Large intestine (tissue), 3 donors: ENCODE data around the gene LRRC41. TPM values are rescaled to one million over a fixed set of nuclear protein-coding genes. Genes with fewer than 3 reads are reported as not detected.

ENCODE experiments used
- DNase-seq, 2 donors: peaks; one replicate each; pipeline versions ENCODE4 v3.0.0 to v3.0.0-alpha.2; 2013
- H3K27ac ChIP-seq: one replicate; pipeline ENCODE4 v1.5.1; 2013; ENCODE audit warnings: low read length
- H3K27me3 ChIP-seq: 2 replicates; pipeline ENCODE4 v1.6.1; 2013; ENCODE audit warnings: low read length; ENCODE audit not compliant: control insufficient read depth, insufficient read depth
- H3K36me3 ChIP-seq: 2 replicates; pipeline ENCODE4 v1.6.1; 2013; ENCODE audit warnings: low read length; ENCODE audit not compliant: control insufficient read depth, insufficient read depth
- H3K4me1 ChIP-seq: one replicate; pipeline ENCODE4 v1.6.1; 2013; ENCODE audit warnings: low read length; ENCODE audit not compliant: control insufficient read depth, insufficient read depth
- H3K4me3 ChIP-seq: one replicate; pipeline ENCODE4 v1.5.1; 2013; ENCODE audit warnings: low read length
- H3K9me3 ChIP-seq: one replicate; pipeline ENCODE4 v1.6.1; 2013; ENCODE audit warnings: mild to moderate bottlenecking, low read depth, low read length, moderate library complexity; ENCODE audit not compliant: control insufficient read depth
- WGBS: methylation state at CpG from one replicate; pipeline ENCODE4 v1.1.5; 2013; ENCODE audit warnings: low lambda C conversion rate; ENCODE audit not compliant: insufficient coverage; 5-methylcytosine and 5-hydroxymethylcytosine counted together
- polyA plus RNA-seq: library from polyadenylated mRNA; unstranded; fragments of 120-200 nt; gene quantifications from one replicate; pipeline ENCODE4 v1.2.1, GENCODE V29; 2013

Gene LRRC41
- polyA plus RNA-seq, 1 donor: 68.4 TPM

GRCh38 chr1:46288485-46289133 is 14.8 kb downstream of the LRRC41 start:
- Histone ChIP-seq H3K36me3 (peaks cover 56% of the 10 kb centered on the region), H3K9me3 (no peaks in the 10 kb centered on the region), H3K4me3 (no peak overlapping the region), H3K27ac (no peak overlapping the region), H3K4me1 (no peaks in the 10 kb centered on the region), H3K27me3 (no peaks in the 10 kb centered on the region)
- DNase-seq: no peak
- 100% methylated on average over 1 of the region's 1 CpG for WGBS

GRCh38 chr1:46285730-46286477 is 17.5 kb downstream of the LRRC41 start:
- no CpG with 5 or more reads among the region's 27 CpGs for WGBS
- Histone ChIP-seq H3K27me3 (no peaks in the 10 kb centered on the region), H3K27ac (no peak overlapping the region), H3K36me3 (peaks cover 68% of the 10 kb centered on the region), H3K9me3 (no peaks in the 10 kb centered on the region), H3K4me3 (no peak overlapping the region), H3K4me1 (no peaks in the 10 kb centered on the region)
- DNase-seq: no peak

- Histone ChIP-seq H3K27ac (no peak overlapping the region), H3K36me3 (peaks cover 75% of the 10 kb centered on the region), H3K4me1 (no peaks in the 10 kb centered on the region), H3K4me3 (no peak overlapping the region), H3K27me3 (no peaks in the 10 kb centered on the region), H3K9me3 (no peaks in the 10 kb centered on the region)
- WGBS: no CpG with 5 or more reads among the region's 3 CpGs
- peak; percentile 18 to 46 for DNase-seq
Observed at GRCh38 chr1:46284597-46285564, 18.5 kb downstream of the LRRC41 start.

- no peak overlapping the region for H3K4me3 ChIP-seq
- no peak overlapping the region for H3K27ac ChIP-seq
- no peaks in the 10 kb centered on the region for H3K9me3 ChIP-seq
- H3K4me1 ChIP-seq: no peaks in the 10 kb centered on the region
- H3K27me3 ChIP-seq: no peaks in the 10 kb centered on the region
- peaks cover 79% of the 10 kb centered on the region for H3K36me3 ChIP-seq
- WGBS: no CpG with 5 or more reads among the region's 1 CpG
- DNase-seq: no peak
Observed at GRCh38 chr1:46284058-46284457, 19.4 kb downstream of the LRRC41 start.

- Histone ChIP-seq H3K36me3 (peaks cover 84% of the 10 kb centered on the region), H3K4me3 (no peak overlapping the region), H3K27me3 (no peaks in the 10 kb centered on the region), H3K9me3 (no peaks in the 10 kb centered on the region), H3K4me1 (no peaks in the 10 kb centered on the region), H3K27ac (no peak overlapping the region)
- WGBS: no CpG with 5 or more reads among the region's 14 CpGs
- no peak for DNase-seq
Observed at GRCh38 chr1:46281021-46281420, 22.4 kb downstream of the LRRC41 start.

- Histone ChIP-seq H3K9me3 (no peaks in the 10 kb centered on the region), H3K36me3 (peaks cover 75% of the 10 kb centered on the region), H3K4me3 (no peak overlapping the region), H3K27me3 (no peaks in the 10 kb centered on the region), H3K27ac (no peak overlapping the region), H3K4me1 (no peaks in the 10 kb centered on the region)
- DNase-seq: no peak
- no CpG with 5 or more reads among the region's 3 CpGs for WGBS
Observed at GRCh38 chr1:46280092-46280491, 23.3 kb downstream of the LRRC41 start.

GRCh38 chr1:46278807-46279206 is 24.6 kb downstream of the LRRC41 start:
- no peaks in the 10 kb centered on the region for H3K4me1 ChIP-seq
- no peak for DNase-seq
- H3K27ac ChIP-seq: no peak overlapping the region
- H3K9me3 ChIP-seq: no peaks in the 10 kb centered on the region
- H3K4me3 ChIP-seq: no peak overlapping the region
- no CpG with 5 or more reads among the region's 12 CpGs for WGBS
- peaks cover 70% of the 10 kb centered on the region for H3K36me3 ChIP-seq
- no peaks in the 10 kb centered on the region for H3K27me3 ChIP-seq

GRCh38 chr1:46277658-46278373 is 25.6 kb downstream of the LRRC41 start:
- no CpG with 5 or more reads among the region's 14 CpGs for WGBS
- H3K4me3 ChIP-seq: no peak overlapping the region
- H3K27me3 ChIP-seq: no peaks in the 10 kb centered on the region
- DNase-seq: peak in 1 of 2 donors; percentile 53
- H3K9me3 ChIP-seq: no peaks in the 10 kb centered on the region
- peaks cover 66% of the 10 kb centered on the region for H3K36me3 ChIP-seq
- no peaks in the 10 kb centered on the region for H3K4me1 ChIP-seq
- no peak overlapping the region for H3K27ac ChIP-seq

- Histone ChIP-seq H3K27ac (no peak overlapping the region), H3K4me1 (no peaks in the 10 kb centered on the region), H3K27me3 (no peaks in the 10 kb centered on the region), H3K9me3 (no peaks in the 10 kb centered on the region), H3K36me3 (peaks cover 46% of the 10 kb centered on the region), H3K4me3 (no peak overlapping the region)
- DNase-seq: no peak
- WGBS: 94% methylated on average over 5 of the region's 6 CpGs
Observed at GRCh38 chr1:46275030-46275337, 28.4 kb downstream of the LRRC41 start.
